K562 (cell line): ENCODE measurements around the gene BANK1. TPM values are rescaled to one million over a fixed set of nuclear protein-coding genes. Genes with fewer than 3 reads are reported as not detected.

Source experiments
- ATAC-seq: fragments of 200-7000 bp; cut with Tn5 transposase; 3 replicates; pipeline ENCODE4 v1.9.1; 2020; ENCODE audit warnings: moderate library complexity
- BruUV-seq: library from RNA; stranded (reverse); fragments of 400-500 nt; replicated peaks from 2 replicates; lab custom pipeline; 2021; lab: Mats Ljungman, UMichigan
- CTCF ChIA-PET: fragments of 300-600 bp; formaldehyde crosslinking; extraction: SDS; loops from one replicate; lab custom pipeline; 2021; ENCODE audit warnings: low intra/inter-chr PET ratio; lab: Yijun Ruan, JAX
- POLR2A ChIA-PET: fragments of 300-600, 350-650 bp; sonication (Branson Sonifier 250); formaldehyde crosslinking; extraction: SDS; loops from one replicate; lab custom pipeline; 2021; ENCODE audit warnings: antibody characterized with exemption, inconsistent platforms; lab: Yijun Ruan, JAX
- DNase-seq, 4 experiments: peaks; one replicate each; pipeline versions ENCODE4 v3.0.0 to v3.0.0-alpha.2; 2011 to 2018; ENCODE audit warnings: low spot score in 3 of 4, mixed read lengths in 3 of 4; ENCODE audit errors: extremely low read depth in 1 of 4
- FAIRE-seq: peaks from 2 replicates; lab custom pipeline; 2011; peaks lifted over from hg19 to GRCh38; lab: Jason Lieb, UNC
- H2AFZ ChIP-seq: 2 replicates; pipeline ENCODE4 v1.6.0; 2011; ENCODE audit warnings: low read depth, low read length, control low read depth, inconsistent platforms
- H3K27ac ChIP-seq: fragments of 200-600 bp; 3 replicates; pipeline ENCODE4 v1.8.0; 2011; ENCODE audit warnings: low read depth, mild to moderate bottlenecking, control low read depth, inconsistent platforms, low read length, moderate library complexity, mixed read lengths; ENCODE audit errors: extremely low read depth
- H3K27me3 ChIP-seq, 2 experiments: fragments of 300-600 bp in 1 of 2; 2 replicates in 1 of 2; 3 replicates in 1 of 2; pipeline versions ENCODE4 v1.6.0 to v1.8.0; 2011; ENCODE audit warnings: inconsistent platforms in 2 of 2, low read length in 2 of 2, mild to moderate bottlenecking in 1 of 2, mixed read lengths in 1 of 2, moderate library complexity in 1 of 2; ENCODE audit not compliant: control insufficient read depth in 2 of 2, insufficient read depth in 2 of 2
- H3K36me3 ChIP-seq: fragments of 300-600 bp; 3 replicates; pipeline ENCODE4 v1.8.0; 2011; ENCODE audit warnings: mild to moderate bottlenecking, low read length, inconsistent platforms; ENCODE audit not compliant: control insufficient read depth, insufficient read depth
- H3K4me1 ChIP-seq, 2 experiments: fragments of 200-600 bp in 1 of 2; replicated peaks in 1 of 2; 2 replicates in 1 of 2; 3 replicates in 1 of 2; pipeline versions ENCODE4 v1.5.1 to v1.8.0; 2011; ENCODE audit warnings: inconsistent platforms in 2 of 2, low read length in 2 of 2, mild to moderate bottlenecking in 1 of 2, mixed read lengths in 1 of 2, moderate library complexity in 1 of 2; ENCODE audit not compliant: control insufficient read depth in 2 of 2, insufficient read depth in 2 of 2
- H3K4me2 ChIP-seq: 2 replicates; pipeline ENCODE4 v1.6.1; 2011; ENCODE audit warnings: low read length, control low read depth, inconsistent platforms, mixed read lengths; ENCODE audit not compliant: insufficient read depth
- H3K4me3 ChIP-seq: fragments of 200-600 bp; sonication (generic), shearing (Covaris generic); 2 replicates; pipeline ENCODE4 v1.5.1; 2016; ENCODE audit warnings: control low read depth, inconsistent platforms
- H3K79me2 ChIP-seq: fragments of 200-600 bp; 3 replicates; pipeline ENCODE4 v1.8.0; 2011; ENCODE audit warnings: low read length, inconsistent platforms; ENCODE audit not compliant: control insufficient read depth, insufficient read depth
- H3K9ac ChIP-seq, 2 experiments: 2 replicates each; pipeline versions ENCODE4 v1.6.0 to v1.6.1; 2011; ENCODE audit warnings: low read depth in 2 of 2, low read length in 2 of 2, control low read depth in 1 of 2, inconsistent platforms in 1 of 2, mild to moderate bottlenecking in 1 of 2, mixed read lengths in 1 of 2; ENCODE audit not compliant: insufficient read depth in 1 of 2
- H3K9me1 ChIP-seq: one replicate; pipeline ENCODE4 v1.6.0; 2011; ENCODE audit warnings: inconsistent platforms, mild to moderate bottlenecking, low read length, moderate library complexity; ENCODE audit not compliant: control insufficient read depth, insufficient read depth
- H3K9me3 ChIP-seq: replicated peaks from 2 replicates; pipeline ENCODE4 v1.5.1; 2011; ENCODE audit warnings: low read depth, low read length, inconsistent platforms; ENCODE audit not compliant: control insufficient read depth, insufficient read depth
- H4K20me1 ChIP-seq: replicated peaks from 2 replicates; pipeline ENCODE4 v1.6.1; 2011; ENCODE audit warnings: low read length, inconsistent platforms, mixed read lengths; ENCODE audit not compliant: control insufficient read depth, insufficient read depth
- HNRNPH1 ChIP-seq: fragments of 200-400 bp; formaldehyde crosslinking; optimal IDR thresholded peaks from 2 replicates; pipeline ENCODE3; 2017; ENCODE audit warnings: low read depth, mild to moderate bottlenecking, low read length, moderate library complexity
- KLF10 ChIP-seq: fragments of 250-450 bp; sonication (Bioruptor Pico); IDR thresholded peaks from 2 replicates; pipeline ENCODE4 v1.6.1; 2021; ENCODE audit warnings: matching md5 sums
- MAFG ChIP-seq: fragments of 450-650 bp; conservative IDR thresholded peaks from 2 replicates; pipeline ENCODE4 v1.6.1; 2016; ENCODE audit warnings: missing genetic modification characterization, missing compliant biosample characterization
- MEIS2 ChIP-seq: fragments of 450-650 bp; IDR thresholded peaks from 2 replicates; pipeline ENCODE4 v1.6.1; 2014; ENCODE audit warnings: mild to moderate bottlenecking; ENCODE audit not compliant: partially characterized antibody
- SMARCB1 ChIP-seq: IDR thresholded peaks from 2 replicates; pipeline ENCODE4 v1.6.1; 2011; ENCODE audit warnings: improper control_type of control experiment, low read depth; ENCODE audit not compliant: insufficient read length
- SPI1 ChIP-seq: IDR thresholded peaks from 2 replicates; pipeline ENCODE4 v1.6.1; 2011; ENCODE audit warnings: low read depth, low read length, control low read depth, borderline replicate concordance
- SRSF3 ChIP-seq: fragments of 200-400 bp; formaldehyde crosslinking; IDR thresholded peaks from 2 replicates; pipeline ENCODE4 v1.6.1; 2016; ENCODE audit warnings: mild to moderate bottlenecking, low read length, moderate library complexity; ENCODE audit not compliant: insufficient read depth
- XRCC4 ChIP-seq: IDR thresholded peaks from one replicate; pipeline ENCODE4 v1.6.1; 2011; ENCODE audit not compliant: insufficient read depth, insufficient read length; ENCODE audit errors: extremely low read depth
- ZNF232 ChIP-seq: sonication (generic); formaldehyde crosslinking; IDR thresholded peaks from 2 replicates; pipeline ENCODE4 v1.8.0; 2022; ENCODE audit warnings: mild to moderate bottlenecking, missing genetic modification reagents
- ZNF445 ChIP-seq: fragments of 250-450 bp; sonication (Bioruptor Pico); IDR thresholded peaks from 2 replicates; pipeline ENCODE4 v1.4.0; 2020; ENCODE audit warnings: low read depth, mild to moderate bottlenecking, moderate library complexity
- WGBS: fragments of 100-300 bp; shearing (Covaris generic); methylation state at CpG from one replicate; pipeline ENCODE4 v1.1.6; 2016; ENCODE audit warnings: low coverage, mixed read lengths; ENCODE audit not compliant: insufficient coverage; ENCODE audit errors: missing lambda C conversion rate; 5-methylcytosine and 5-hydroxymethylcytosine counted together
- in situ Hi-C: fragments of 300-500 bp; cut with MboI; formaldehyde crosslinking; loops from 4 replicates; pipeline ENCODE4 v1.15.0; 2018; ENCODE audit warnings: inconsistent platforms, mixed read lengths
- intact Hi-C: fragments of 100-400 bp; cut with micrococcal nuclease; formaldehyde crosslinking; loops from 2 replicates; pipeline ENCODE4 v1.14.2; 2022
- polyA plus RNA-seq, 8 experiments: library from polyadenylated mRNA; depleted of rRNA in 4 of 8; stranded (reverse) in 5 of 8; unstranded in 3 of 8; fragments of >200 nt; fragmentation: Nextera tagmentation in 2 of 8; fragmentation: Illumina TruSeq in 1 of 8; extraction: Ambion mirVana in 2 of 8; extraction: Trizol in 1 of 8; gene quantifications; 2 replicates each; pipeline versions ENCODE4 v1.2.1 to v1.2.3, GENCODE V29; 2011 to 2014; ENCODE audit warnings: inconsistent platforms in 1 of 8, missing spikeins in 1 of 8
- total RNA-seq, 7 experiments: library from RNA; depleted of rRNA in 6 of 7; stranded (reverse); fragments of >200 nt in 6 of 7; fragmentation: Illumina TruSeq in 2 of 7; extraction: Trizol in 2 of 7; gene quantifications; 2 replicates each; pipeline versions ENCODE4 v1.2.1 to v1.2.3, GENCODE V29; 2011 to 2021; ENCODE audit warnings: low replicate concordance in 1 of 7

BANK1 gene
- total and polyA plus RNA-seq, 9 of the 15 experiments (the other 6 are each of a cell fraction or from before 2014, with no cell fraction given), result not detected

GRCh38 chr4:101794806-101795205 is 4.3 kb downstream of the BANK1 start:
- H3K27ac ChIP-seq, result no peak overlapping the region
- H3K27me3 ChIP-seq, result no peaks in the 10 kb centered on the region
- H3K4me1 ChIP-seq, result peaks cover 0 to 5% of the 10 kb centered on the region in 2 experiments; a peak in 2 of 5 replicates
- no peak overlapping the region for H3K4me3 ChIP-seq
- intact Hi-C loops, result no loop called here
- ATAC-seq, result no peak
- H3K79me2 ChIP-seq, result no peaks in the 10 kb centered on the region
- no peak overlapping the region for H2AFZ ChIP-seq
- in situ Hi-C loops, result no loop called here
- WGBS, result 0% methylated on average over 1 of the region's 1 CpG
- ChIA-PET CTCF (no interaction called here), POLR2A (no interaction called here)
- BruUV-seq, result no TSS peak
- H4K20me1 ChIP-seq, result no peaks in the 10 kb centered on the region
- H3K9me3 ChIP-seq, result no peaks in the 10 kb centered on the region
- DNase-seq, result no peak
- no peak overlapping the region for H3K9ac ChIP-seq
- H3K36me3 ChIP-seq, result no peaks in the 10 kb centered on the region
- TF ChIP-seq MAFG (tag), result no peak
- no peak for TF ChIP-seq XRCC4
- TF ChIP-seq MEIS2, result no peak
- no peak for TF ChIP-seq ZNF445 (CRISPR knock-in tag)
- TF ChIP-seq SRSF3, result no peak
- no peak for TF ChIP-seq SPI1
- no peak for TF ChIP-seq SMARCB1
- TF ChIP-seq ZNF232, result no peak
- TF ChIP-seq KLF10, result no peak
- no peak for TF ChIP-seq HNRNPH1
- FAIRE-seq, result no peak
- H3K9me1 ChIP-seq, result no peaks in the 10 kb centered on the region
- no peak overlapping the region for H3K4me2 ChIP-seq
